Stomach (tissue), 9 donors: ENCODE measurements around the gene ZFP14. TPM values are rescaled to one million over a fixed set of nuclear protein-coding genes. Genes with fewer than 3 reads are reported as not detected.
"Not testable (repeated sequence)": the region's sequence is repeated elsewhere in the genome, so short reads cannot be mapped to it uniquely, and the experiment has no call there.

Source experiments
- DNase-seq, 2 donors: peaks; one replicate each; pipeline versions ENCODE4 v3.0.0 to v3.0.0-alpha.2; 2013 to 2019
- H3K27ac ChIP-seq, 5 donors: fragments of 200-600 bp in 4 of 5; sonication (generic) in 4 of 5; one replicate each; pipeline ENCODE4 v1.5.1; 2013 to 2019; ENCODE audit warnings: mild to moderate bottlenecking in 1 of 5, moderate library complexity in 1 of 5
- H3K27me3 ChIP-seq, 3 donors: fragments of 200-600 bp; sonication (generic); one replicate each; pipeline ENCODE4 v1.5.1; 2017 to 2019; ENCODE audit warnings: mixed run types in 1 of 3
- H3K36me3 ChIP-seq, 4 donors: fragments of 200-600 bp; sonication (generic); 1 replicate in 3 of 4; 2 replicates in 1 of 4; pipeline ENCODE4 v1.5.1; 2016 to 2019
- H3K4me1 ChIP-seq, 4 donors: fragments of 200-600 bp; sonication (generic); one replicate each; pipeline ENCODE4 v1.5.1; 2016 to 2019
- H3K4me3 ChIP-seq, 4 donors: fragments of 200-600 bp; sonication (generic) in 3 of 4; one replicate each; pipeline ENCODE4 v1.5.1; 2016 to 2019; ENCODE audit warnings: mild to moderate bottlenecking in 1 of 4
- H3K9me3 ChIP-seq, 4 donors: fragments of 200-600 bp; sonication (generic); one replicate each; pipeline ENCODE4 v1.5.1; 2016 to 2019
- EP300 ChIP-seq: sonication (generic); formaldehyde crosslinking; IDR thresholded peaks from one replicate; pipeline ENCODE4 v1.6.1; 2017; ENCODE audit warnings: antibody characterized with exemption
- POLR2A ChIP-seq, 4 donors: fragments of 450-650 bp; IDR thresholded peaks; one replicate each; pipeline ENCODE4 v1.6.1; 2016; ENCODE audit warnings: antibody characterized with exemption in 4 of 4, control low read depth in 2 of 4, mild to moderate bottlenecking in 1 of 4, moderate library complexity in 1 of 4
- POLR2AphosphoS5 ChIP-seq, 3 donors: sonication (generic); formaldehyde crosslinking; IDR thresholded peaks; one replicate each; pipeline ENCODE4 v1.6.1; 2016; ENCODE audit warnings: antibody characterized with exemption in 3 of 3
- whole genome bisulfite sequencing, 5 donors: extraction: QIAGEN DNeasy Blood & Tissue Kit in 3 of 5; methylation state at CpG; one replicate each; pipeline versions ENCODE4 v1.1.5 to v1.1.7; 2013 to 2018; 5-methylcytosine and 5-hydroxymethylcytosine counted together
- intact Hi-C: fragments of 100-400 bp; cut with DNase I; formaldehyde crosslinking; loops from one replicate; pipeline ENCODE4 v1.15.1; 2023; ENCODE audit warnings: low total_unique reads
- polyA plus RNA-seq, 3 donors: library from polyadenylated mRNA; stranded (reverse); fragments of 200-250 nt; gene quantifications; one replicate each; pipeline ENCODE4 v1.2.3, GENCODE V29; 2013
- total RNA-seq, 5 donors: library from RNA; depleted of rRNA; stranded (reverse); fragments of >200 nt; gene quantifications; one replicate each; pipeline versions ENCODE4 v1.1.0 to v1.2.3, GENCODE V29; 2014 to 2016
- TF ChIP-seq, protein P1 (sequence below), 7 experiments: fragments of 450-650 bp in 4 of 7; fragments of 200-600 bp in 3 of 7; sonication (generic) in 3 of 7; IDR thresholded peaks; one replicate each; pipeline ENCODE4 v1.5.1; 2016 to 2019; ENCODE audit warnings: antibody characterized with exemption in 7 of 7, control low read depth in 2 of 7, mild to moderate bottlenecking in 1 of 7
- donor health status: healthy with polysubstance abuse.
- donor health status: Bipolar disorder and iron deficiency.
- donor health status: healthy.

ZFP14 gene
- total and polyA plus RNA-seq, 8 donors = 0.29 to 9.2 (median 2.7) TPM

DNA sequence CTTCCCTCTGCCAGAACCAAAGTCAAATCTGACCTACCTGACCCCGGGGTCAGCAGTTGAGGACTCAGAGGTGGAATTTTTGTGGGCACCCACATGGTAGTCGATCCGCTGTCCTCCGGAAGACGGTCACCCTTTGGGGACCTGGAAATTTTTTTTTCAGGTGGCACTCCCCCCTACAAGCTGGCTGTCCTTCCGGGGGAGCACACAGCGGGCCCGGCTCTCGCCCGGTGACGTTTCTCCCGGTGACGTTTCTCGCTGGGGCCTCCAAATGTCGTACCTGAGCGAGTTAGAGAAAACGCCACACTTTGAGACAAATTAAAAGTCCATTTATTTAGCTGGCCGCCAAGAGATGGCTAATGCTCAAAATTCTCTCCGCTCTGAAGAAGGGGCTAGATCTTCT, 48.8 kb downstream of the ZFP14 start:
- 68 to 82% (median 71%) methylated on average over 18 to 19 of the region's 19 CpGs for WGBS, 5 donors
- intact Hi-C loops = no loop called here
- TF ChIP-seq, protein P1, sequence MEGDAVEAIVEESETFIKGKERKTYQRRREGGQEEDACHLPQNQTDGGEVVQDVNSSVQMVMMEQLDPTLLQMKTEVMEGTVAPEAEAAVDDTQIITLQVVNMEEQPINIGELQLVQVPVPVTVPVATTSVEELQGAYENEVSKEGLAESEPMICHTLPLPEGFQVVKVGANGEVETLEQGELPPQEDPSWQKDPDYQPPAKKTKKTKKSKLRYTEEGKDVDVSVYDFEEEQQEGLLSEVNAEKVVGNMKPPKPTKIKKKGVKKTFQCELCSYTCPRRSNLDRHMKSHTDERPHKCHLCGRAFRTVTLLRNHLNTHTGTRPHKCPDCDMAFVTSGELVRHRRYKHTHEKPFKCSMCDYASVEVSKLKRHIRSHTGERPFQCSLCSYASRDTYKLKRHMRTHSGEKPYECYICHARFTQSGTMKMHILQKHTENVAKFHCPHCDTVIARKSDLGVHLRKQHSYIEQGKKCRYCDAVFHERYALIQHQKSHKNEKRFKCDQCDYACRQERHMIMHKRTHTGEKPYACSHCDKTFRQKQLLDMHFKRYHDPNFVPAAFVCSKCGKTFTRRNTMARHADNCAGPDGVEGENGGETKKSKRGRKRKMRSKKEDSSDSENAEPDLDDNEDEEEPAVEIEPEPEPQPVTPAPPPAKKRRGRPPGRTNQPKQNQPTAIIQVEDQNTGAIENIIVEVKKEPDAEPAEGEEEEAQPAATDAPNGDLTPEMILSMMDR (IDR thresholded peaks at IDR 0.05) = no peak
- TF ChIP-seq EP300 = no peak
- TF ChIP-seq POLR2A (IDR thresholded peaks at IDR 0.05) = no peak
- TF ChIP-seq POLR2AphosphoS5 (IDR thresholded peaks at IDR 0.05) = no peak
- Histone ChIP-seq H3K27me3 (no peaks in the 10 kb centered on the region), H3K9me3 (peaks cover 0 to 99% (median 56%) of the 10 kb centered on the region in 4 donors), H3K27ac (no peak overlapping the region), H3K4me1 (peaks cover 0 to 21% (median 12%) of the 10 kb centered on the region in 4 donors), H3K4me3 (no peak overlapping the region), H3K36me3 (peaks cover 0 to 47% (median 22%) of the 10 kb centered on the region in 4 donors)
- DNase-seq = no peak

DNA sequence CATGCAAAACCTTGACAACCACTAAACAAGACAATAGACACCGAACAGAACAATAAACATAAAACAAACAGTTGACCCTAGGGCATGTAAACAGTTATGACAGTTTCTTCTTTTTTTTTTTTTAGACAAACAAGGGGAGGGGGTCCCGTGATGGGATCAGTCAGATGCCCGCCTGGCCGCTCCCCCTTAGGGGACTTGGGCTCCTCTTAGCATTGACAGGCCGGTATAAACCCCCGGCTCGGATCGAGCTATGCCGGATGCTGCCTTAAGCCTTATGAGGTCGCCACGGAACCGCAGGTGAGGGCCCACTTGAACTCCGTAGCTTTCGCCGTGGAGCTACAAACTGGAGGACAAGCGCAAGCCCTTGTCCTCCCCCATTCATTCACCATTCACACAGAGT, 49.5 kb downstream of the ZFP14 start:
- intact Hi-C loops, H3K27ac ChIP-seq, H3K27me3 ChIP-seq, H3K4me3 ChIP-seq, DNase-seq: not testable (repeated sequence)
- peaks cover 0 to 21% (median 12%) of the 10 kb centered on the region in 4 donors for H3K4me1 ChIP-seq
- H3K36me3 ChIP-seq = peaks cover 0 to 49% (median 22%) of the 10 kb centered on the region in 4 donors
- H3K9me3 ChIP-seq = peaks cover 0 to 96% (median 55%) of the 10 kb centered on the region in 4 donors
- 86 to 94% (median 93%) methylated on average over 16 of the region's 16 CpGs for WGBS, 5 donors

DNA sequence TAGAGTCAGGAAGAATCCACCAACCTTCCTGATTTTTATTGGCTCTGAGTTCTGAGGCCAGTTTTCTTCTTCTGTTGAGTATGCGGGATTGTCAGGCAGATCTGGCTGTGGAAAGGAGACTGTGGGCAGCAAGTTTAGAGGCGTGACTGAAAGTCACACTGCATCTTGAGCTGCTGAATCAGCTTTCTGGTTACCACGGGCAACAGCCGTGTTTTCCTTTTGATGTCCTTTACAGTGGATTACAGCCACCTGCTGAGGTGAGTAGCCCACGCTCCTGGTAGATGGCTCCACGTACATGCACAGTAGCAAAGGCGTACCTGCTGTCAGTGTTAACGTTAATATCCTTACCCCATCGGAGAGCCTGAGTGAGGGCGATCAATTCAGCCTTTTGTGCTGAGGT, 52.4 kb downstream of the ZFP14 start:
- Histone ChIP-seq H3K4me1 (peaks cover 0 to 14% (median 6%) of the 10 kb centered on the region in 4 donors), H3K36me3 (peaks cover 0 to 49% (median 22%) of the 10 kb centered on the region in 4 donors), H3K9me3 (peaks cover 0 to 86% (median 36%) of the 10 kb centered on the region in 4 donors)
- H3K4me3 ChIP-seq, H3K27me3 ChIP-seq, H3K27ac ChIP-seq, intact Hi-C loops: not testable (repeated sequence)
- peak in 1 of 2 donors; percentile 17 for DNase-seq
- 78 to 93% (median 90%) methylated on average over 10 of the region's 10 CpGs for WGBS, 5 donors

DNA sequence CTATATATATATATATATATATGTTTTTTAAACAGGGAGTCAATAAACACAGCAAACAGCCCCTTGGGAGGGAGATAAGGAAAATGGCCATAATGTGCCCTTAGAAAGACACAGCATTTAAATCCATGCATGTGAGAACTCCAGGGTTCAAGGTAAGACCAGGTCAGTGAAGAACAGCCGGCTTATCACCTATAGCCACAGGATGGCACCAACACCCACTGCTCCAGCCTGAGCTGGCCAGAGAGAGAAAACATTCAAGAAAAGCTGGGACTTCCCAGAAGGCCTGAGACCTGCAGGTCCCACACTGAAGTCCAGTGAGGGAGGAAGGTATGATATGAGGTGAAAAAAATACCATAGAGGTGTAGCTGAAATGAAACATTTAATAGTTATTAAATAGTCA, 63.8 kb downstream of the ZFP14 start:
- H3K4me1 ChIP-seq, H3K9me3 ChIP-seq, H3K27ac ChIP-seq, DNase-seq, H3K27me3 ChIP-seq, intact Hi-C loops, H3K4me3 ChIP-seq: not testable (repeated sequence)
- 80 to 83% methylated on average over 1 of the region's 1 CpG; no CpG with 5 or more reads in 3 of the 5 donors for WGBS, 5 donors
- peaks cover 0 to 20% (median 2%) of the 10 kb centered on the region in 4 donors for H3K36me3 ChIP-seq

DNA sequence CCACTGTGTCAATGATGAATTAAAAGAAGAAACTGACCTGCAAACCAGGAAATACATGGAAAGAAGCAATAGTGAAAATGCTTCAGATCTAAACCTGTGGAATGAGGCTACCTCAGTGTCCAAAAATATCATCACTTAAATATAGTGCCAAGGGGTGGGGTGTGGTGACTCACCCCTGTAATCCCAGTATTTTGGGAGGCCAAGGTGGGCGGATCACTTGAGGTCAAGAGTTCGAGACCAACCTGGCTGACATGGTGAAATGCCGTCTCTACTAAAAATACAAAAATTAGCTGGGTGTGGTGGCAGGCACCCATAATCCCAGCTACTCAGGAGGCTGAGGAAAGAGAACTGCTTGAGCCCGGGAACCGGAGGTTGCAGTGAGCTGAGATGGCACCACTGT, 64.9 kb downstream of the ZFP14 start:
- H3K36me3 ChIP-seq, H3K9me3 ChIP-seq, intact Hi-C loops, H3K4me3 ChIP-seq, DNase-seq, H3K4me1 ChIP-seq, H3K27me3 ChIP-seq, H3K27ac ChIP-seq: not testable (repeated sequence)
- 80 to 96% (median 94%) methylated on average over 1 to 5 of the region's 5 CpGs; no CpG with 5 or more reads in 1 of the 5 donors for WGBS, 5 donors

DNA sequence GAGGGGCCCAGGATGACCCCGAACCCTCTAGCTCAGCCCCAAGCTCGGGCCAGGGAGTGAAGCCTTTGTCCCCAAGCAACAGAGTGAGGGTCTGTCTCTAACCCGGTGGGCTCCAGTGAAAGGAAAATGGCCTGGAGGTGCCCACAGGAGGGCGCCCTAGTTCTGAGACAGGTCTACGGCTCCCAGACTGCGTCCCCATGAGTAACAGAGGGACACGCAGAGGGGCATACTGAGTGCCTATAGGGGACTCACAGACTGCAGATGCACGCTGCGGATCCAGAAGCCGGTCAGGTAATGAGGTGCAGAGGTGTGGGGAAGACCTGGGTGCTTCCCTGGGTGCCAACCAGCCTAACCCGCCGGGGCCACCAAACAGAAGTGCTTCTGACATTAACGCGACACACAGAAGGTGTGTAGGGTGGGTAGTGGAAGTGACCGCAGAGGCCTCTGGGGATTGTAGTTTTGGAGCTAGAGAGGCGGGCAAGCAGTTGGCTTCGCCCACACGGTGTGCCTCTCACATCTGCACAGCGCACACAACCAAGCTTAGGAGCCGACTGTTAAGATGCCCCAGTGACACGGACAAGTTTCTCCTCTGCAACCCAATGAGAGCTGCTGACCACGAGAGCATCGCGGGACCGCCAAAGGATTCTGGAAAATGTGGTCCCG, 67.8 kb downstream of the ZFP14 start:
- 88 to 93% (median 92%) methylated on average over 9 to 15 of the region's 26 CpGs; no CpG with 5 or more reads in 2 of the 5 donors for WGBS, 5 donors
- H3K27ac ChIP-seq, H3K9me3 ChIP-seq, H3K4me1 ChIP-seq, intact Hi-C loops, H3K27me3 ChIP-seq, DNase-seq, H3K4me3 ChIP-seq, H3K36me3 ChIP-seq: not testable (repeated sequence)

DNA sequence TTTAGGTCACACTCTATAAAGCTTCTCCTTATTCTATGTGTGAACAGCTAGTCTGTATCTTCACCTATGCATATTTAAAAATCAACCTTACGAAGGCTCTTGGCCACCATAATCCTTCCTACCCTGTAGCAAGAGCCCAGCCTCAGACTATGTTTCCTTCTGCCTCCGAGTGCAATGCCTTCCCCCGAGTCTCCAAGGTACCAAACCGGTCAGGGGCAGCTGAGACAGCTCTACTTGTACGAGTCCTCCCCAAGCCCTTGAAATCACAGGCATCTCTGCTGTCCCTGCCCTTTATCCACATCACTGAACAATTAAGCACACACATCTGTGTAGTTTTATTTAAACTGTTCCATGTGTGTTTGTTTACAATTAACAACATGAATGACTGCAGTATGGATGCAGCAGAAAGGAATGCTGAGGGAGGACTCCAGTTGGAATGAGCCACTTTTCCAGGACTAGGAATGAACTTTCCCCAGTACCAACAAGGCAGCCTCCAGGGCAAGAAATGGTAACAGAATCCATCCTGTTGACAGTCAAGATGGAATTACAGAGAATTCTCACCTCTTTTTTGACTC, 68.5 kb downstream of the ZFP14 start:
- H3K4me3 ChIP-seq, H3K9me3 ChIP-seq, H3K4me1 ChIP-seq, H3K27me3 ChIP-seq, H3K27ac ChIP-seq, H3K36me3 ChIP-seq, intact Hi-C loops, DNase-seq: not testable (repeated sequence)
- 0 to 98% (median 86%) methylated on average over 1 to 5 of the region's 5 CpGs for WGBS, 5 donors

DNA sequence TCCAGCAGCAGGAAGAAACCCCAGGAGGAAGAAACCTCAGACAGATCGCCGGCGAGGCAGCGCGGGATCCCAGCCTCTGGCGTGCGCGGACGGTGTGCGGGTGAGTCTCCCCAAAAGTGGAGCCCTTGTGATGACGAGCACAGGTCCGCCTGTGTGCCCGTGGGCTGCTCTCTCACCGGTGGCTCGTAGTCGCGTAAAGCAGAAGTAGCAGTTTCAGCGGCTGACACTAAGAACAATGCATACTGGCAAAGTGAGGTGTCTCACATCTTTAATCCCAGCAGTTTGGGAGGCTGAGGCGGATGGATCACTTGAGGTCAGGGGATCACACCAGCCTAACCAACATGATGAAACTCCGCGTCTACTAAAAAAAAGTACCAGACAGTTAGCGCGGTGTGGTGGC, 69.2 kb downstream of the ZFP14 start:
- WGBS, 5 donors = 54 to 100% (median 86%) methylated on average over 2 to 21 of the region's 23 CpGs
- H3K27me3 ChIP-seq, DNase-seq, H3K27ac ChIP-seq, H3K9me3 ChIP-seq, H3K4me1 ChIP-seq, H3K36me3 ChIP-seq, intact Hi-C loops, H3K4me3 ChIP-seq: not testable (repeated sequence)

DNA sequence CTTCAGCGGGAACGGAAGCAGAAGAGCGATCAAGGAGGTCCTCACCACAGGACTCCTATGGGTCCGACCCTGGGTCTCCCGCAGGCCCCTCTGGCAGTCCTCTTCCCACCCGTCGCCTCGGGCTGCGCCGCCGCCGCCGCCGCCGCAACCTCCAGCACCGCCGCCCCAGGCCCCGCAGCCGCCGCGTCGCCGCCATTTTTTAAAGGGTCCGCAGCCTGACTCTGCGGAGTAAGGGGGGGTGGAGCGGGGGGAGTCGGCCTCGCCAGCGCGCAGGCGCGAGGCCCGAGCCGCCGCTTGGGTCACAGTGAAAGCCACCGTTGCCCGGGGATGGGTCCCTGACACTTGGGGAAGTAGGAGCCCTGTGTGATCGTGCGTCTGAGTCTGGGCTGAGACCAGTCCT, 69.7 kb downstream of the ZFP14 start:
- WGBS, 5 donors = 70 to 90% (median 81%) methylated on average over 18 to 32 of the region's 39 CpGs
- H3K36me3 ChIP-seq, H3K27me3 ChIP-seq, H3K4me1 ChIP-seq, DNase-seq, intact Hi-C loops, H3K9me3 ChIP-seq: not testable (repeated sequence)
- Histone ChIP-seq H3K4me3 (peak overlapping the region in 2 of 4 donors; percentile 22 to 26), H3K27ac (peak overlapping the region in 1 of 5 donors; percentile 18)

DNA sequence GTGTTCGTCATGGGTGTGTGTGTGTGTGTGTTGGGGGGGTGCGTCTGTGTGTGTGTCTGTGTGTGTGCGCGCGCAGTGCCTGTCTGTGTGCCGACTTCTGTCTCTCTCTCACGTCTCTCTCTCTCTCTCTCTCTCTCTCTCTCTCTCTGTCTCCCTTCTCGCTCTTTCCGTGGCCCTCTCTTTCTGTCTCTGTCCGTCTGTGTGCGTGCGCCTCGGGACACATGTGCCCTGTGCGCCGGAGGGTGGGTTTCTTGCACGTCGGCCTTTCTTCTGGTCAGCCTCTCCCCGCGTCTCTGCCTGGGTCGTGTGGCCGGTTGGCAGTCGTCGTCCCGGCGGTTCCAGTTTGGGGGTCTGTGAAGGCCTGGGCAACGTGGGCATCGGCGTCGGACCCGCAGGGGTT, 86.7 kb downstream of the ZFP14 start:
- H3K36me3 ChIP-seq, H3K4me1 ChIP-seq, DNase-seq, intact Hi-C loops, H3K9me3 ChIP-seq, H3K27me3 ChIP-seq, H3K27ac ChIP-seq, H3K4me3 ChIP-seq: not testable (repeated sequence)
- WGBS, 5 donors = 97 to 99% methylated on average over 10 of the region's 30 CpGs; no CpG with 5 or more reads in 3 of the 5 donors
